NCI-H1092 treated with DMSO at 0.1 percent for 48 hours (cell line): ENCODE results near the gene OR1K1.
"Not testable (repeated sequence)": the region's sequence is repeated elsewhere in the genome, so short reads cannot be mapped to it uniquely, and the experiment has no call there.

ENCODE experiments used
- DNase-seq: peaks from one replicate; lab custom pipeline; 2025; lab: John Stamatoyannopoulos, UW

Gene OR1K1

DNA sequence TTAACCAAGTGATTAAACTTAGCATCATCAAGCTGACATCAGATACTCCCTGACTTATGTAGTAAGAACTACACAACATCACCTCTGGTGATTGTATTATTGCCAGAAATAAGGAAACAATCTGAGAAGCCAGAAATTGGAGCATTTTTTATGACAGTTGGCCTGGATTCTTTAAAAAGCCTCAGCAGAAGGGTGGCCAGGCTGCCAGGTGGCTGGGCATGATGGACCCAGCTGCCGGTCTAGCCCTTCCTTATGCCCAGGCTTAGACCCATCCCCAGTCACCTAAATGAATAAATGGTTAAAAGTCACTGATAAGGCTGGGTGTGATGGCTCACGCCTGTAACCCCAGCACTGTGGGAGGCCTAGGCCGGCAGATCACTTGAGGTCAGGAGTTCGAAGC lies 12.8 kb downstream of the OR1K1 start:
- no peak for DNase-seq

- no peak for DNase-seq
Measured at GRCh38 chr9:122814545-122814944, 14.6 kb downstream of the OR1K1 start.

DNA sequence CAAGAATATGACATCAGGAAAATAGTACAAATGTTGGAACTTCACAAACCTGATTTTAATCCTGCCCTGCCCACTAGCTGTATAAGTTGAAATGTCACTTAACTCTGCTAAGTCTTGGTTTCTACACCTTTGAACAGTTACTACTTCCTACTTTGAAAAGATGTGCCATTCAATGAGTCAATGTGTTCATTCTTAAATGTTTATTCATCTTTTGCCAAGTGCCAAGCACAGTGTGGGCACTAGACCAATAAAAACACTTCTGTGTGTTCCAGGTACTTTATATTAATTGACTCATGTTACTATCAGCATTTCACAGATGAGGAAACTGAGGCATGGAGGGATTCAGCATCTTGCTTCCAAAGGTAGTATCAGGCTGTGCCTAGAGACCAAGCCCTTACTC lies 15.6 kb downstream of the OR1K1 start:
- DNase-seq = no peak

DNA sequence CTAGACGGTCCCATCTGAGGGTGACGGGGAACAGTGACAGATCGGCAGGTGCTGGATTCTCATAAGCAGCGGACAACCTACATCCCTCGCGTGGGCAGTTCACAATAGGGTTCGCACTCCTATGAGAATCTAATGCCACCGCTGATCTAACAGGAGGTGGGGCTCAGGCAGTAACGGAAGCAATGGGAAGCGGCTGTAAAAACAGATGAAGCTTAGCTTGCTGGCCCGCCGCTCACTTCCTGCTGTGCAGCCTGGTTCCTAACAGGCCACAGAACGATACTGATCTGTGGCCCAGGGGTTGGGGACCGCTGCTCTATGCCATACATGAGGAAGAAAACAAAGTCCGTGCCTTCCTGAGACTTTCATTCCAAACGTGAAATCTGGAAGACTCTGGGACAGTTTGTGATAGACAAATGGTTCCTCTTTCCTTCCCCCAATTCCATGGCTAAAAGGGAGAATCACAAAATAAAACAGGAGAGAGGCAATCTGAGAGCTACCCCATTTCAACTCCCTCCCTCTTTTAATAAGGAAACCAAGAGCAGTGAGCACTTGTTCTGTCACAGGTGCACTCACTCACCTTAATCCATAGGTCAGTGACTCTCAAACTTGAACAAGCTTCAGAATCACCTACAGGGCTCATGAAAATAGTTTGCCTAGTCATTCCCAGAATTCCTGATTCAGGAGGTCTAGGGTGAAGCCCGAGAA lies 16.4 kb downstream of the OR1K1 start:
- DNase-seq = no peak

- DNase-seq = no peak
Measured at GRCh38 chr9:122819326-122819725, 19.4 kb downstream of the OR1K1 start.

- no peak for DNase-seq
Measured at GRCh38 chr9:122819791-122820489, 20.0 kb downstream of the OR1K1 start.

GRCh38 chr9:122820490-122820845 lies 20.5 kb downstream of the OR1K1 start:
- no peak for DNase-seq

GRCh38 chr9:122821278-122821943 lies 21.5 kb downstream of the OR1K1 start:
- no peak for DNase-seq

- DNase-seq = no peak
Measured at GRCh38 chr9:122822056-122822455, 22.1 kb downstream of the OR1K1 start.

DNA sequence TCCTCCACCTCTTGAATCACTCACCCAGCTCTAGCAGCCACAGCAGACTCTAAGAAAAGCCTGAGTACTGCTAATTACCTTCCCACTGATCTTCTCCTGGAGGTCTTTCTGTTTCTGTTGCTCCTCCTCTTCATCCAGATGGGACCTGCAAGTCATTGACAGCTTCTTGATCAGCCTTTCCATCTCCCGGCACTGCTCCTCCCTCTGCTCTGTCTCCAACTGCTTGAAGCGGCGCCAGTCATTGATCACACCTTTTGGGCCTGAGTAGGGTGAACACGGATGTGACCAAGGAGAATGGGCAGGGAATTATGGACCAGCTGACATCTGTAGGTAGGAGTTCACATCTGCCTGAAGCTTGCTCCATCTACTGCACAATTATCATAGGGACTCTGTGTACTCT lies 23.0 kb downstream of the OR1K1 start:
- DNase-seq = no peak

DNA sequence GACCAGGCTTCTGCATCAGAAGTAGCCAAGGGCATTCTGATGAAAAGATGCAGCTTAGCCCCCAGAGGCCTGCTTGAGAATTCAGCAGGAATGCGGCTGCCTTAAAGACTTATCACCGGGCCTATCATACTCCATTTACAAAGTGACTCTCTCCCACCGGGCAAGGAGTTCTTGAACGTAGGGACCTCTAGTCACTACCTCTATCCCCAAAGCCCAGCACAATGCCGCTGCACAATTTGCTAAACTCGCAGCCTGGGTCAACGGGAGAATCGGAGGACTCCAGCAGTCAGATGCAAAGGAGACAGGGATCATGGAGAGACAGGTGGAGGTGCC lies 27.8 kb downstream of the OR1K1 start:
- DNase-seq = peak; percentile 36

DNA sequence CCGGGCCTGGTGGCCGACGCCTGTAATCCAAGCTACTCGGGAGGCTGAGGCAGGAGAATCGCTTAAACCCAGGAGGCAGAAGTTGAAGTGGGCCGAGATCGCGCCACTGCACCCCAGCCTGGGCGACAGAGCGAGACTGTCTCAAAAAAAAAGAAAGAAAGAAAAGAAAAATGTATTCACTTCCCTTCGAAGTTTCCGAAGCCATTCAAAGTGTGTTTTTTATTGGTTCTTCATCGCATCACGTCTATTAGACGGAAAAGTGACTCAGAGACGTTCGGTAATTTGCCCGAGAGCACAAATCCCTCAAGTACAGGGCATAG lies 29.0 kb downstream of the OR1K1 start:
- DNase-seq = not testable (repeated sequence)

DNA sequence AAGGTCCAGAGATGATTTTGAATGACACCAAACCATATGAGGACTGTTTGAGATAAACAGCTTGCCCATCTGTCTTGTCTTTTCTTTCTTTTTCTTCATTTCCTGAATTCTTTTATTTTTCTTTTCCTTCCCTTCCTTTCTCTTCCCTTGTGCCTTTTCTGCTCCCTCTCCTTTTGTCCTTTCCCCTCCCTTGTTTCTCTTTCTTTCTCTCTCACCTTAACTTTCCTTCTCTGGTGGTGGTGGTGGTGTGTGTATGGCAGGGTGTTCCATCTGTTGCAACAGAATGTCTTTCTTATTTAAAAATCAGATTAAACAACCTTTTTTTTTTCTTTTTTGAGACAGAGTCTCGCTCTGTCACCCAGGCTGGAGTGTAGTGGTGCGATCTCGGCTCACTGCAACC lies 32.3 kb downstream of the OR1K1 start:
- no peak for DNase-seq

DNA sequence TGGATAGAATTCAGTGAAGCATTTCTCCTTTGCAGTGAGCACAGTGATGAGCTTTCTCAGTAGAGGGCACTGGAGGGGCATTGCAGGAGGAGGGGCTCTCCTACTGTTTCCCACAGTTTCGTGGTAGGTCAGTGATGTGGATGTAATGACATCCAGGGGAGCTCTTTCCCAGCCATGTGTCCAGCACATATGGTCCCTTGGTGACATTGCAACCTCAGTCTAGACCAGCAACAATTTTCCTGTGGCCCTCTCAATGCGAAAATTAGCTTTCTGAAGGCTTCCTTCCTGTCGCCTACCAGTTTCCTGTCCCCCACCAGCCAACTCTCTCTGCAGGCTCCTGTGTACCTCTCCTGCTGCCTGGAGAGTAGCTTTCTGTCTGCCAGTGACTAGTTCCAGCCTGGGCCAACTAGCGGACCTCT lies 35.4 kb downstream of the OR1K1 start:
- no peak for DNase-seq

DNA sequence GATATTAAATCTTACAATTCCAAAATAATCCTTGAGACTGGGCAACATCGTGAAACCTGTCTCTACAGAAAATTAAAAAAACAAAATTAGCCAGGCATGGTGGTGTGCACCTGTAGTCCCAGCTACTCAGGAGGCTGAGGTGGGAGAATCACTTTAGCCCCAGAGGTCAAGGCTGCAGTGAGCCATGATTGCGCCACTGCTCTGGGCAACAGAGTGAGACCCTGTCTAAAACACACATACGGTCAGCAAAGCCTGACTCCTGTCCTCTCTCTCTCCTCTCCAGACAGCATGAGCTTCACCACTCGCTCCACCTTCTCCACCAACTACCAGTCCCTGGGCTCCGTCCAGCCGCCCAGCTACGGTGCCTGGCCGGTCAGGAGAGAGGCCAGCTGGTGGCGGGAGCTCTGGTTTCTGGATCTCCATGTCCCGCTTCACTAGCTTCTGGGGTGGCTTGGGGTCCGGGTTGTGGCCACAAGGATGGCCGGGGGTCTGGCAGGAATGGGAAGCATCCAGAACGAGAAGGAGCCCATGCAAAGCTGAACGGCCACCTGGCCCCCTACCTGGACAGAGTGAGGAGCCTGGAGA lies 37.4 kb downstream of the OR1K1 start:
- no peak for DNase-seq

GRCh38 chr9:122838441-122838840 lies 38.5 kb downstream of the OR1K1 start:
- DNase-seq = not testable (repeated sequence)

DNA sequence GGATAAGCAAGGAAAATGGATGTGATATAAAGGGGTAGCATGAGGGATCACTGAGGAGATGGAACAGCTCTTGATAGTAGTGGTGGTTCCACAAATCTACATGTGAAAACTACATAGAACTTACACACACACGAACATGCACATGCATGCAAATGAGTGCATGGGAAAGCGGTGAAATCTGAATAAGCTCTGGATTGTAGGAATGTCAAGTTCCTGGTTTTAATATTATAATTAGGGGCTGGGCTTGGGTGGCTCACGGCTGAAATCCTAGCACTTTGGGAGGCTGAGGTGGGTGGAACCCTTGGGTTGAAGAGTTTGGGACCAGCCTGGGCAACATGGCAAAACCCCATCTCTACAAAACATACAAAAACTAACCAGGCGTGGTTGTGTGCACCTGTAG lies 41.6 kb downstream of the OR1K1 start:
- no peak for DNase-seq

DNA sequence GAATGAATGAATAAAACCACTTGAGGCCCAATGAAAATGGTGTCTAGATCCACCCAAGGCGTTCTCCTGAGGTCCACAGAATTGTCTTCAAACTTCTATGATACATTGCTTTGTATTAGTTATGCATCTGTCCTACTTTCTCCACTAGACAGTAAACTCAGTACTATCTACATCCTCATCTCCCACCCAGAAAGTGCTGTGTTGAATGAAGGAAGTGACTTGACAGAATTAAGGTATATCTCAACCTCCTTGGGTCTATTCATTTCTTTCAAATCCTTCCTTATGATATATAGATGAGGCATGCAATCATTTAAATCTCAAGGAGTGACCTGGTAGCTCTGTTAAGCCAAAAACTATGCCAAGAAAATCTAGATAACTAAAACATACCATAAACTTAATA lies 44.2 kb downstream of the OR1K1 start:
- DNase-seq = no peak

GRCh38 chr9:122845116-122845515 lies 45.2 kb downstream of the OR1K1 start:
- DNase-seq = no peak

DNA sequence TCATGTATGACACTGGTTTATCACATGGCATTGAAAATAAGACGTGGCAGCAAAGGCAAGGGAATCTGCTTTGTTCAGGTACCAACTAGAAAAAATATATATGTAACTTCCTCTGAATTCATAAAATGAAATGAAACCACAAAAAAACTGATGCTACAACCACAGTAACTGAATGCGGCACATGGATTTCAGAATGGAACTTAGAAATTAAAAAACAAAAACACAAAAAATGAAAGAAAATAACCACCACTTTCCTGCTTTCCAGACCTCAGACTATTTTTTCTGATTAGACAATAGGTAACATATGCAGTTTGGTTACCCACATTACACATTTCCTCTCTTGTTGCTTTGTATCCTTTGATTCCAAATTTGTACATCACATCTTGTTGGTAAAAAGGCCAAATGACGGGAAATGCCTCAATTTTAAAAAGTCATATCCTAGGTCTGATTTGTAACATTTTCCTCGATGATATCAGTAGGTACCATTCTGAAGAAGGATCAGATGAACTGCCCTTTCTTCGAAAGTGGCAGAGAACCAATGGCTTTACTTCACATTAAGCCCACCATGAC lies 46.5 kb downstream of the OR1K1 start:
- DNase-seq = no peak

DNA sequence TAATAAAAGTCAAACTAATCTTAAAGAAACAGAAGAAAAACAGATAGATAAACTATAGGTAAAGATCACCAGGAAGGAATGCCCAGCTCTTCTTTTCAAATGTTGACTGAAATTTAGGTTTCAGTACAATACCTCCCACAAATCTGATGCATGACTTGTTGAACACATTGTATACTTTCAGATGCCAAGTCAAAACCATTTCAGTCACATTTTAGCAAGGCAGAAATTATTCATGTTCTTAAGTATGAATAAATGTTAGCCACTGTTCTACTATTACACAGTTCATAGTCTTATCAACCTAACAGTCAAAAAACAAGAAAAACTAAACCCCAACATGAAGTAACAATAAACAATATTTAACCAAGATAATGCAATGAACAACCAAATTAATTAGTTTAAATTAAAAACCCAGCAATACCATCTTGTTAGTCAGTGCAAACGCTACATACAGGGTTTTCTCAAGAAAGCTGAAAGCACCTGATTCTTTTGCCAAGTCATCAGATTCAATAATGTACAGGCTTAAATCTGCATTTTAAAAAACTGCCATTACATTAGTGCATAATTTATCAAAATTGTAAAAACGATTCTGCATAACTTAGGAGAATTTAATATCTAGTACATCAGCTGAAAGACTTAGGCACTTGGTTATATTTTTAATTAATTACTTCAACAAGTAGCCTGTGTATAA lies 48.5 kb downstream of the OR1K1 start:
- DNase-seq = no peak
